ENCODE measurements around the gene MRPL51.

Gene MRPL51

DNA sequence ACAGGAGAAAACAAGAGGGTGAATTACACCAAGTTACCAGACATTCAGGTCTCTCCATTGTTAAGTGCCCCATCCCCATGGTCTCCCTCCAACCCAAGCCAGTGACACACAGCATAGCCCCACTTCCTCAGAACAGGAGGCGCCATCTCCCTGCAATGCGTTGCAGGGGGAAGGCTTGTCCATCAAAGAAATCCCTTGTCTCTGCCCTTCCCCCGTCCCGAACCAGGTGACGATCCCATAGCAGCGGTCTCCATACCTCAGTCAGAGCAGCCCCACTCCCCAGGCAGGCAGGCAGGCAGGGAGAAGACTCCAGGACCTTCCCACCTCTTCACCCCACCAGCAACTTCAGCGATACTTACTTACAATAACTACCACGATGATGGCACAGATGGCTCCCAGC lies 28.5 kb downstream of the MRPL51 start:
- TF ChIP-seq, protein P1, sequence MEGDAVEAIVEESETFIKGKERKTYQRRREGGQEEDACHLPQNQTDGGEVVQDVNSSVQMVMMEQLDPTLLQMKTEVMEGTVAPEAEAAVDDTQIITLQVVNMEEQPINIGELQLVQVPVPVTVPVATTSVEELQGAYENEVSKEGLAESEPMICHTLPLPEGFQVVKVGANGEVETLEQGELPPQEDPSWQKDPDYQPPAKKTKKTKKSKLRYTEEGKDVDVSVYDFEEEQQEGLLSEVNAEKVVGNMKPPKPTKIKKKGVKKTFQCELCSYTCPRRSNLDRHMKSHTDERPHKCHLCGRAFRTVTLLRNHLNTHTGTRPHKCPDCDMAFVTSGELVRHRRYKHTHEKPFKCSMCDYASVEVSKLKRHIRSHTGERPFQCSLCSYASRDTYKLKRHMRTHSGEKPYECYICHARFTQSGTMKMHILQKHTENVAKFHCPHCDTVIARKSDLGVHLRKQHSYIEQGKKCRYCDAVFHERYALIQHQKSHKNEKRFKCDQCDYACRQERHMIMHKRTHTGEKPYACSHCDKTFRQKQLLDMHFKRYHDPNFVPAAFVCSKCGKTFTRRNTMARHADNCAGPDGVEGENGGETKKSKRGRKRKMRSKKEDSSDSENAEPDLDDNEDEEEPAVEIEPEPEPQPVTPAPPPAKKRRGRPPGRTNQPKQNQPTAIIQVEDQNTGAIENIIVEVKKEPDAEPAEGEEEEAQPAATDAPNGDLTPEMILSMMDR (conservative IDR thresholded peaks at IDR 0.05; ENCODE audit: control insufficient read depth, insufficient read depth, low read depth, low read length): no peak
- H3K4me3 ChIP-seq (ENCODE audit: control insufficient read depth, low read depth, low read length): no peak overlapping the region
- no peak for DNase-seq (ENCODE audit: low read depth)

GRCh38 chr12:6463858-6464257 lies 29.2 kb downstream of the MRPL51 start:
- TF ChIP-seq, protein P1 (conservative IDR thresholded peaks at IDR 0.05; ENCODE audit: control insufficient read depth, insufficient read depth, low read depth, low read length): no peak
- no peak overlapping the region for H3K4me3 ChIP-seq (ENCODE audit: control insufficient read depth, low read depth, low read length)
- DNase-seq (ENCODE audit: low read depth): no peak

GRCh38 chr12:6463216-6463615 lies 29.8 kb downstream of the MRPL51 start:
- TF ChIP-seq, protein P1 (conservative IDR thresholded peaks at IDR 0.05; ENCODE audit: control insufficient read depth, insufficient read depth, low read depth, low read length): no peak
- H3K4me3 ChIP-seq (ENCODE audit: control insufficient read depth, low read depth, low read length): no peak overlapping the region
- no peak for DNase-seq (ENCODE audit: low read depth)

DNA sequence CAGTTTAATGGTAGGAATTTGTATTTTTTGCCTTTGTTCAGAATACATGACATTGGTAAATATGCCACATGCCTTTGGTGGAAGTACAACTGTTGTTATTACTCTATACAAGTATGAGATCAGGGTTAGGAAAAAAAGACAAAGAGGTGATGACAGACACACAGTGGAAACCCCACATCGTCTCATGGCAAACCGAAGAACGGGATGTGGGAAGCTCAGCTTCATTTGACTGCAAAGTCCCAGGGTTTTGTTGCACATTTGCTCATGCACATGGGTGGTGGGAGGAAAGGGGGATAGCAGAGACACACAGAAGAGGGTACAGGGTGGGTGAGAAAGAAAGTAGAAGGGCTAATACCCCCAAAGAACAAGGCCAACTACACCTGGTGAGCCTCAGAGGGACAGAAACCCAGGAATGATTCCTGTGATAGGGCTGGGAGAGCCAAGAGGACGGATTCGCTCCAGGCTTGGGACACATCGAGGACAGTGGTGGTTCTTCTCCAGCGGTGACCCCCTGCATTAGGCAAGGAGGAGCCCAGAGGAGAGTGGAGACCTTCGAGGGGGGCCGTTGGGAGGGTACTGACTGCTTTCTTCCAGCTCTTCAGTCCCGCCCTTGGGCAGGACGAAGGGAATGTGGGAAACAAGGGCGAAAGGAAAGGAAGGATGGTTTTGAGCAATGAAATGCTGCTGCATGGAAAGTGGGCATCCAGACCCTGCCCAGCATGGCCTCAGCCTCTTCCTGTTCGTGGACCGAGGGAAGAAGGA lies 30.6 kb downstream of the MRPL51 start:
- H3K4me3 ChIP-seq (ENCODE audit: control insufficient read depth, low read depth, low read length): no peak overlapping the region
- no peak for DNase-seq (ENCODE audit: low read depth)

DNA sequence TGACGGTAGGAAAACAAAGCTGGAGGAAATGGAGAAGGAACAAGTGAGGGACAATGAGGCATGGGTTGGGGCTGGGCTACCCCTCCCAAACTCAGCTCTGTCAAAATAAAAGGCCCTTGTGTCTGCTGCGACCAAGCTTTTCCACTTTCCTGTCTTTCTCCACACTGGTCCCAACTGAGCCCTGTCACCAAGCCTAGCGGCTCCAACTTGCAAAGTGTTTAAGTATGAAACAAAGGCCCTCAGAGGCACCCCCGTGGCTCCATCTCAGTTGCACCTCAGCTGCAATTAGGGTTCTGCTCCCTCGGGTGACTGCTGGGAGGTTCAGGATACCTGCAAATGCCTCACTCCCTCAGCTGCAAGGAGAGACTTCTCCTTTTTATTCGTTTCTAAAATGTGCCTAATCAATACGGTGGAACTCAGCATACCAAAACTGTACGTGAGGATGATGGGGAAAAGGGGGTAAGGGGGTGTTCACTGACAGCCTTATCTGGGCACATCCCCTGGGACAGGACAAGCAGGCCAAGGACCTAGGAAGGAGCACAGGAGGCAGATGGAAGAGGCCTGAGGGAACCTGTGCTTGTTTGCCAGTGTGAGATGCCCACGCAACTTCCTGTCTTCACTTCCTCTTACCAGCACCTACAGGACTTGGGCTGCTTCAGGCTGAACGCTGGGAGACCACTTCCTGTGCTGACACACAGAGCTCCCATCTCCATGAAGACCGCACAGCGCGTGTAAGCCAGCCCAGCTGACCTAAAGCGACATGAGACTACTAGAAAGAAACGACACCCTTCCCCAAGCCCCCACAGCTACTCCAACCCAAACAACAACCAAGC lies 31.4 kb downstream of the MRPL51 start:
- H3K4me3 ChIP-seq (ENCODE audit: control insufficient read depth, low read depth, low read length): no peak overlapping the region
- no peak for DNase-seq (ENCODE audit: low read depth)
- TF ChIP-seq, protein P1 (conservative IDR thresholded peaks at IDR 0.05; ENCODE audit: control insufficient read depth, insufficient read depth, low read depth, low read length): no peak

More for the DNA sequence above, 30.6 kb downstream of the MRPL51 start:
- TF ChIP-seq, protein P1 (conservative IDR thresholded peaks at IDR 0.05; ENCODE audit: control insufficient read depth, insufficient read depth, low read depth, low read length): no peak

GRCh38 chr12:6460751-6461371 lies 32.2 kb downstream of the MRPL51 start:
- TF ChIP-seq, protein P1 (conservative IDR thresholded peaks at IDR 0.05; ENCODE audit: control insufficient read depth, insufficient read depth, low read depth, low read length): no peak
- no peak overlapping the region for H3K4me3 ChIP-seq (ENCODE audit: control insufficient read depth, low read depth, low read length)
- DNase-seq (ENCODE audit: low read depth): no peak

All from fibroblast of mammary gland (primary cell).